Brain microvascular endothelial cell (primary cell): ENCODE results near the gene TFAP2D.

Source experiments
- DNase-seq: peaks from one replicate; pipeline ENCODE4 v3.0.0-alpha.2; 2020
- H3K27ac ChIP-seq: fragments of 250-450 bp; sonication (Bioruptor Pico); 2 replicates; pipeline ENCODE4 v1.5.1; 2020; ENCODE audit warnings: mild to moderate bottlenecking, moderate library complexity
- H3K27me3 ChIP-seq: fragments of 250-450 bp; sonication (Bioruptor Pico); replicated peaks from 2 replicates; pipeline ENCODE4 v1.5.1; 2020; ENCODE audit warnings: mild to moderate bottlenecking
- H3K36me3 ChIP-seq: fragments of 250-450 bp; sonication (Bioruptor Pico); replicated peaks from 2 replicates; pipeline ENCODE4 v1.5.1; 2020; ENCODE audit warnings: mild to moderate bottlenecking
- H3K4me3 ChIP-seq: 2 replicates; pipeline ENCODE4 v1.5.1; 2011; ENCODE audit warnings: low read depth, mild to moderate bottlenecking, control low read depth, low read length, moderate library complexity
- in situ Hi-C: cut with HindIII; loops from 2 replicates; pipeline ENCODE4 v1.10.0; 2017; ENCODE audit warnings: low sequenced_read_pairs, low pct_ligation_motif_present
- TF ChIP-seq, protein P1 (sequence below): IDR thresholded peaks from 2 replicates; pipeline ENCODE4 v1.5.1; 2011; ENCODE audit warnings: low read depth, mild to moderate bottlenecking, moderate library complexity, low read length, control low read depth, inconsistent platforms; ENCODE audit errors: missing control alignments

The TFAP2D gene

DNA sequence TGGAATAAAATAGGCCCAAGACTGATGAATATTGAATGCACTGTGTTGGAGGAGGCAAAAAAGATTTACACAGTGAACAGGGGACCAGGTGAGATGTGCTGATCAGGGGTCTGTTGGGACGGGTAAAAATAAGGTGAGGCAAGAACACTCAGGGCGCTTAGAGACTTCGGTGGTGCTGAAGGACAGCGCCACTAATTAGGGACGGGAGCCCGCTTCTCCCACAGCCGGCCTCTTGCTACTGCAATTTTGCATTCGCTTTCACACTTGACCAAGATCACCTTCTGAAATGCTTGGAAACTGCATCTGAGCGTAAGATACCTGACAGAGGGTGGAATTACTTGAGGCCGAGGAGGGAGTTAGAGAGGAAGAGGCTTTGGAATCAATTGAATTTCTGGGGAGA lies 7.3 kb downstream of the TFAP2D start:
- in situ Hi-C loops = no loop called here
- no peak overlapping the region for H3K27ac ChIP-seq
- TF ChIP-seq, protein P1, sequence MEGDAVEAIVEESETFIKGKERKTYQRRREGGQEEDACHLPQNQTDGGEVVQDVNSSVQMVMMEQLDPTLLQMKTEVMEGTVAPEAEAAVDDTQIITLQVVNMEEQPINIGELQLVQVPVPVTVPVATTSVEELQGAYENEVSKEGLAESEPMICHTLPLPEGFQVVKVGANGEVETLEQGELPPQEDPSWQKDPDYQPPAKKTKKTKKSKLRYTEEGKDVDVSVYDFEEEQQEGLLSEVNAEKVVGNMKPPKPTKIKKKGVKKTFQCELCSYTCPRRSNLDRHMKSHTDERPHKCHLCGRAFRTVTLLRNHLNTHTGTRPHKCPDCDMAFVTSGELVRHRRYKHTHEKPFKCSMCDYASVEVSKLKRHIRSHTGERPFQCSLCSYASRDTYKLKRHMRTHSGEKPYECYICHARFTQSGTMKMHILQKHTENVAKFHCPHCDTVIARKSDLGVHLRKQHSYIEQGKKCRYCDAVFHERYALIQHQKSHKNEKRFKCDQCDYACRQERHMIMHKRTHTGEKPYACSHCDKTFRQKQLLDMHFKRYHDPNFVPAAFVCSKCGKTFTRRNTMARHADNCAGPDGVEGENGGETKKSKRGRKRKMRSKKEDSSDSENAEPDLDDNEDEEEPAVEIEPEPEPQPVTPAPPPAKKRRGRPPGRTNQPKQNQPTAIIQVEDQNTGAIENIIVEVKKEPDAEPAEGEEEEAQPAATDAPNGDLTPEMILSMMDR = no peak
- H3K4me3 ChIP-seq = no peak overlapping the region
- H3K36me3 ChIP-seq = no peaks in the 10 kb centered on the region
- peaks cover 12% of the 10 kb centered on the region for H3K27me3 ChIP-seq
- DNase-seq = peak; percentile 1

DNA sequence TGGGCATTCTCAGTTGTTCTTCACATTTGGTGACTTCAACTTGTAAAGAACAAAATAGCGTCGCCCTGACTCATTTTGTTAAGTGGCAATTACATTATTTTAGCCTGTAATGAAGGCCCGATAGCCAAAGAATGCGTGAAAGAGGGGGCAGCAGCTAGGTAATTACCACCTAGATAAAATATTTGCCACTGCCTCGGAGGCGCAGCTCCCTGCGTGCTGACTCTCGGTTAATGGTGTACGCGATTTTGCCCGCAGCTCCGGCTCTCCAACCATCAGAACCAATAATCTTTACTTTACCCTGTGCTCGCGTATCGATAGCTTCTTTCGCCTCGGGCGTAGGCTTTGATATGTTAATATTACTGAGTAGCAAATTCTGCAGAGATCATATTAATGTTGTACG lies 8.7 kb downstream of the TFAP2D start:
- in situ Hi-C loops = no loop called here
- TF ChIP-seq, protein P1 = no peak
- Histone ChIP-seq H3K27ac (no peak overlapping the region), H3K36me3 (no peaks in the 10 kb centered on the region), H3K27me3 (peaks cover 6% of the 10 kb centered on the region), H3K4me3 (no peak overlapping the region)
- DNase-seq = no peak

DNA sequence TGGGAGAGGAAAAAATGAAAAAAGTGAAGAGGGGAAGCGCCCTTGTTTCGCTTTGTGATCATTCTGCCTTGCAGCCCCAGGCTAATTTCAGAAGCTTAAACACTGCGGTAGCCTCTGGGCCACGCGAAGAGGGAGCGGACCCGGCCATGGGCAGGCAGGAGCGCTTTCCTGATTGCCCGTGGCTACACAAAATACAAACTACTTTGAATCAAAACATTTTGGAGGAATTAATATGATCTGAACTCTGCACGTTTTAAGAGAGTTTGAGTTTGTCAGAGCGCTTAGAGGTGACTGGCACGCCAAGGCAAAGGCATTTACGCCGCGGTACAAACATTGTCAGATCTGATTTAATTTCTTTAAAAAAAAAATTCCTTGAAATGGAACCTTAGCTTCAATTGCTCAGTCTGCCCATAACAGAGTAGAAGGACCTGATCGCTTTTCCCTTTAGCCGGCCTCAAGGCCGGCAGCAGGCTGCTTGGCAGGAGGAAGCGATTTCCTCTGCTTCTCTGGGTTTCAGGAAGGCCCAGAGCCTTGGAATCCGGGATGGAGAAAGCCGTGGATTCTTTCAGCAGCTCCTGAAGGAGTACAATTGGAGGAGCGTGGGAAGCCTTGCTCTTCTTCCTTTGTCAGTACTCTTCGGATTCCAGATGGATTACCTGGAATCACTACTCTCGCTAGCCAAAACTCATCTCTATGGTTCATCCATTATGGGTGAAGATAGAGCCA lies 9.7 kb downstream of the TFAP2D start:
- in situ Hi-C loops = no loop called here
- Histone ChIP-seq H3K36me3 (no peaks in the 10 kb centered on the region), H3K4me3 (no peak overlapping the region), H3K27me3 (peaks cover 6% of the 10 kb centered on the region), H3K27ac (no peak overlapping the region)
- TF ChIP-seq, protein P1 = no peak
- no peak for DNase-seq

DNA sequence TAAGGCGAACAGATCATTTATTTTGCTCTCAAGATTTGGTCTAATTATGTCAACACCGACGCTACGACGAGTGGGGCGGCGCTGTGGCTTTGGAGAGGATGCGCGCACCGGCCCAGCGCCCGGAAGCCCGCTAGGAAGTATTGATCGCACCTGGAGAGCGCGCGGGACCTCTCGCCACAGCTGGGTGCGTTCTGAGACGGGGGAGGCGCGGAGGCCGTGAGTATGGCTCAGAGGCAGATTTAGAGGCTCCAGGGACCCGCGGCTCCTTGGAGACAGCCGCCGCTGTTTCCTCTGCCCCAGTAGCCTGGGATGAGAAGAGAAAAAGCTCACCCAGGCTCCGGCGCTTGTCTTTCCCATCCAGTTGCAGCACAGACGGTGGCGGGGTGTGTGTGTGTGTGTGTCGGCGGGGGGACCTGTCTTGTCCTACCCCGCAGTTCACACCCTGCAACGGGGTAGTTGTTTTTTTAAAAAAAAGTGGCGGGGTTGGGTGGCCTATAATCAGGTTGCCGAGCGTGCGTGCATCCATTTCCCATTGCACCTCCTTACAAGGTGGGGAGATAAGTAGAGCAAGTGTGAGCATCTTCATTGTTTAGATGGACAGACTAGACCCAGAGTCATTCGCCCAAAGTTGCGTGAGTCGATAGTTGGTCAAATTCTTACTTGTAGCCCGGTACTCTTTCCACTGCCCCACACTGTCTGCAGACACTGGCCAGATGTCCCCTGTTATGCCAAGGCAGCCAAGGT lies 11.2 kb downstream of the TFAP2D start:
- in situ Hi-C loops = no loop called here
- no peak overlapping the region for H3K4me3 ChIP-seq
- H3K36me3 ChIP-seq = no peaks in the 10 kb centered on the region
- DNase-seq = no peak
- no peak overlapping the region for H3K27ac ChIP-seq
- TF ChIP-seq, protein P1 = no peak
- H3K27me3 ChIP-seq = peaks cover 6% of the 10 kb centered on the region

DNA sequence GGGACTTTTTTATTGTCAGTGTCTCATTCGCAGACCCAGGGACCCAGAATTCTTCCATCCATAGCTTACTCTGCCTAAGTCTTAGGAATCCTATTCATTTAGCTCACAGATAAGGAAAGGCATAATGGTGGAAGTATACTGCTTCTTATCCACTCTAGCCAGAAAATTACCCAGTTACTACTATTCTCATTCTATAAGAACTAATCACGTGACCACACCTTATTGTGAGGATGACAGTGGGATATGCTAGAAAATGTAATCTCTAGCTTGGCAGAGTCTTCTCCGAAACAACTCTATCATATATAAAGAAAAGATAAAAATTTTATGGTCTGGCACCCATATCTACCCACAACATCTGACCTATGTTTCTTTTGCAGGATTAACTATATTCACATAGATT lies 21.2 kb downstream of the TFAP2D start:
- no peak overlapping the region for H3K27ac ChIP-seq
- TF ChIP-seq, protein P1 = no peak
- no peaks in the 10 kb centered on the region for H3K27me3 ChIP-seq
- in situ Hi-C loops = no loop called here
- H3K36me3 ChIP-seq = no peaks in the 10 kb centered on the region
- no peak for DNase-seq
- H3K4me3 ChIP-seq = no peak overlapping the region
